SK-N-SH treated with all-trans-retinoic acid at 6 μM for 48 hours (cell line): ENCODE measurements around the gene SLC8A3.

Source experiments
- ARNTL ChIP-seq: fragments of 450-650 bp; formaldehyde crosslinking; IDR thresholded peaks from 2 replicates; pipeline ENCODE4 v1.5.0; 2020; ENCODE audit warnings: low read depth, mild to moderate bottlenecking, moderate library complexity, borderline replicate concordance
- PPARA ChIP-seq: fragments of 250-450 bp; sonication (Bioruptor Pico); IDR thresholded peaks from 2 replicates; pipeline ENCODE4 v1.5.0; 2020; ENCODE audit warnings: mild to moderate bottlenecking, borderline replicate concordance
- TCF4 ChIP-seq: fragments of 250-450 bp; sonication (Bioruptor Pico); IDR thresholded peaks from 2 replicates; pipeline ENCODE4 v1.8.0; 2021; ENCODE audit warnings: mild to moderate bottlenecking, moderate library complexity, borderline replicate concordance

DNA sequence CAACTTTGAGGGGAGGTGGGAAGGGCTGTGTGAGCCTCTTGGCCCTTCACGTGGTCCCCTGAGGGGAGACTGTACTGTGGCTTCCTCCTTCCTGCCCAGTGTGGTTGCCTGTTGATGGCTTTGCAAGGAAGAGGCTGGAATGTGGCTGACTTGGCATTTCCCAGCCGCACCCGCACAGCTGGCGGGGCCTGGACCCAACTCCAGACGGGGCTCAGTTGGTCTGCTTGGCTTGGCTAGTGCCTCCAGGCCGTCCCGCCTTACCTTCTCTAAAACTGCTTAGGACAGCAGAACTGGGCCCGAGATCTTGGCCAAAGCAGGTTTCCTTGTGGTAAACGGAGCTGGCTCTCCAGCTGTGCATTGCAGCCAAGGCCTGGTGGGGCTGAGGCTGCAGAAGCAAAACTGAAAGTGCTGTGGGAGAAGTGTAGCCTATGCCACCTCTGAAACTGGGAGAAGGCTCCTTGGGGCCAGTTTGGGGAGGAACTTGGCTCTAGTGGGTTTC, 170.0 kb downstream of the SLC8A3 start:
- TF ChIP-seq ARNTL (no peak), PPARA (CRISPR knock-in tag) (no peak), TCF4 (no peak)
